GM12878 (cell line): Measurements from ENCODE around the gene EFCAB13.

Experiments used
- EP300 ChIP-seq, 2 experiments: fragments of 150-350 bp in 1 of 2; IDR thresholded peaks; 2 replicates each; pipeline ENCODE4 v1.6.1; 2011 to 2012; ENCODE audit warnings: low read depth in 2 of 2, low read length in 2 of 2, borderline replicate concordance in 1 of 2, improper control_type of control experiment in 1 of 2, inconsistent platforms in 1 of 2; ENCODE audit not compliant: control insufficient read depth in 1 of 2
- EZH2 ChIP-seq: IDR thresholded peaks from 2 replicates; pipeline ENCODE4 v1.6.1; 2012; ENCODE audit warnings: low read depth, mild to moderate bottlenecking, control low read depth, inconsistent platforms, low read length, borderline replicate concordance; ENCODE audit not compliant: control insufficient read depth
- POLR2A ChIP-seq: IDR thresholded peaks from 2 replicates; pipeline ENCODE4 v1.6.1; 2011; ENCODE audit warnings: low read depth, mild to moderate bottlenecking, low read length
- SMARCA5 ChIP-seq: fragments of 450-650 bp; IDR thresholded peaks from 2 replicates; pipeline ENCODE4 v1.6.1; 2017; ENCODE audit warnings: mild to moderate bottlenecking
- SP1 ChIP-seq: IDR thresholded peaks from one replicate; pipeline ENCODE4 v1.6.1; 2011; ENCODE audit warnings: low read depth, low read length
- ZNF274 ChIP-seq: IDR thresholded peaks from one replicate; pipeline ENCODE4 v1.8.0; 2011; ENCODE audit not compliant: insufficient read length, insufficient read depth
- TF ChIP-seq, protein P1 (sequence below), 3 experiments: IDR thresholded peaks in 2 of 3; conservative IDR thresholded peaks in 1 of 3; 2 replicates each; pipeline ENCODE4 v1.5.1; 2011; ENCODE audit warnings: low read depth in 3 of 3, low read length in 3 of 3, mild to moderate bottlenecking in 3 of 3, control low read depth in 2 of 3, moderate library complexity in 2 of 3, inconsistent platforms in 1 of 3, mixed read lengths in 1 of 3; ENCODE audit not compliant: control insufficient read depth in 2 of 3, insufficient read depth in 1 of 3; ENCODE audit errors: extremely low read depth in 1 of 3
- TF ChIP-seq, protein P2 (sequence below): IDR thresholded peaks from 2 replicates; pipeline ENCODE4 v1.6.1; 2012; ENCODE audit warnings: low read depth, low read length, improper control_type of control experiment
- TF ChIP-seq, protein P3 (sequence below): IDR thresholded peaks from 2 replicates; pipeline ENCODE4 v1.6.1; 2011; ENCODE audit warnings: low read depth, low read length, improper control_type of control experiment, borderline replicate concordance

DNA sequence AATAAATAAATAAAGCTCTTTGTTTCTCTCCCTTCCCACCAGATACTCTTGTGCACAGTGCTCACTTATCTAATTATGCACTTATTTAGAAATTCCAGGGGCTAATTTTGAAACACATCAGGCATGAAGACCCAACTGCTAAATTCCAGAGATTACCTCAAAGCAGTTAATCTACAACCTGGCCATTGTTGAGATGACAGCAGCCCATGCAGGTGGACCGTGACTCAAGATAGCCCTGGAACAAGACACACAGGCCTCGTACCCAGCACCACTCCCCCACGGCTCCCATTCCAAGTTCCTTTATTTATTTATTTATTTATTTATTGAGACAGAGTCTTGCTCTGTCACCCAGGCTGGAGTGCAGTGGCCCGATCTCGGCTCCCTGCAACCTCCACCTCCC is 147.1 kb downstream of the EFCAB13 start:
- no peak for TF ChIP-seq EP300 (IDR thresholded peaks at IDR 0.05; ENCODE audit: borderline replicate concordance in 1 of 2, control insufficient read depth in 1 of 2, low read depth in 2 of 2, low read length in 2 of 2)
- no peak for TF ChIP-seq SMARCA5
- TF ChIP-seq, protein P1, sequence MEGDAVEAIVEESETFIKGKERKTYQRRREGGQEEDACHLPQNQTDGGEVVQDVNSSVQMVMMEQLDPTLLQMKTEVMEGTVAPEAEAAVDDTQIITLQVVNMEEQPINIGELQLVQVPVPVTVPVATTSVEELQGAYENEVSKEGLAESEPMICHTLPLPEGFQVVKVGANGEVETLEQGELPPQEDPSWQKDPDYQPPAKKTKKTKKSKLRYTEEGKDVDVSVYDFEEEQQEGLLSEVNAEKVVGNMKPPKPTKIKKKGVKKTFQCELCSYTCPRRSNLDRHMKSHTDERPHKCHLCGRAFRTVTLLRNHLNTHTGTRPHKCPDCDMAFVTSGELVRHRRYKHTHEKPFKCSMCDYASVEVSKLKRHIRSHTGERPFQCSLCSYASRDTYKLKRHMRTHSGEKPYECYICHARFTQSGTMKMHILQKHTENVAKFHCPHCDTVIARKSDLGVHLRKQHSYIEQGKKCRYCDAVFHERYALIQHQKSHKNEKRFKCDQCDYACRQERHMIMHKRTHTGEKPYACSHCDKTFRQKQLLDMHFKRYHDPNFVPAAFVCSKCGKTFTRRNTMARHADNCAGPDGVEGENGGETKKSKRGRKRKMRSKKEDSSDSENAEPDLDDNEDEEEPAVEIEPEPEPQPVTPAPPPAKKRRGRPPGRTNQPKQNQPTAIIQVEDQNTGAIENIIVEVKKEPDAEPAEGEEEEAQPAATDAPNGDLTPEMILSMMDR (IDR thresholded peaks at IDR 0.05 in 2 of 3, conservative IDR thresholded peaks at IDR 0.05 in 1 of 3; ENCODE audit: control insufficient read depth in 2 of 3, extremely low read depth in 1 of 3, insufficient read depth in 1 of 3, low read depth in 3 of 3, low read length in 3 of 3): no peak
- TF ChIP-seq POLR2A: no peak
- TF ChIP-seq EZH2: no peak
- no peak for TF ChIP-seq SP1
- TF ChIP-seq, protein P2, sequence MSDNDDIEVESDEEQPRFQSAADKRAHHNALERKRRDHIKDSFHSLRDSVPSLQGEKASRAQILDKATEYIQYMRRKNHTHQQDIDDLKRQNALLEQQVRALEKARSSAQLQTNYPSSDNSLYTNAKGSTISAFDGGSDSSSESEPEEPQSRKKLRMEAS: no peak
- TF ChIP-seq ZNF274: no peak
- TF ChIP-seq, protein P3, sequence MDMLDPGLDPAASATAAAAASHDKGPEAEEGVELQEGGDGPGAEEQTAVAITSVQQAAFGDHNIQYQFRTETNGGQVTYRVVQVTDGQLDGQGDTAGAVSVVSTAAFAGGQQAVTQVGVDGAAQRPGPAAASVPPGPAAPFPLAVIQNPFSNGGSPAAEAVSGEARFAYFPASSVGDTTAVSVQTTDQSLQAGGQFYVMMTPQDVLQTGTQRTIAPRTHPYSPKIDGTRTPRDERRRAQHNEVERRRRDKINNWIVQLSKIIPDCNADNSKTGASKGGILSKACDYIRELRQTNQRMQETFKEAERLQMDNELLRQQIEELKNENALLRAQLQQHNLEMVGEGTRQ: no peak
